Measurements from ENCODE around the gene IRX1.
A peak's percentile ranks its signal among the peaks of the same experiment; 100 is the strongest.

Gene IRX1

GRCh38 chr5:3606121-3606831 lies 10.6 kb downstream of the IRX1 start:
- TF ChIP-seq CTCF (conservative IDR thresholded peaks at IDR 0.05; ENCODE audit: control insufficient read depth, insufficient read depth, low read depth, low read length), result no peak
- DNase-seq (ENCODE audit: low read depth), result no peak
- H3K4me3 ChIP-seq (ENCODE audit: control insufficient read depth, low read depth, low read length), result no peak overlapping the region

GRCh38 chr5:3607541-3608181 lies 12.0 kb downstream of the IRX1 start:
- no peak for DNase-seq (ENCODE audit: low read depth)
- no peak for TF ChIP-seq CTCF (conservative IDR thresholded peaks at IDR 0.05; ENCODE audit: control insufficient read depth, insufficient read depth, low read depth, low read length)
- H3K4me3 ChIP-seq (ENCODE audit: control insufficient read depth, low read depth, low read length), result no peak overlapping the region

- no peak for DNase-seq (ENCODE audit: low read depth)
- TF ChIP-seq CTCF (conservative IDR thresholded peaks at IDR 0.05; ENCODE audit: control insufficient read depth, insufficient read depth, low read depth, low read length), result no peak
- H3K4me3 ChIP-seq (ENCODE audit: control insufficient read depth, low read depth, low read length), result no peak overlapping the region
Observed at GRCh38 chr5:3609120-3609681, 13.6 kb downstream of the IRX1 start.

GRCh38 chr5:3612591-3613042 lies 17.0 kb downstream of the IRX1 start:
- H3K4me3 ChIP-seq (ENCODE audit: control insufficient read depth, low read depth, low read length), result no peak overlapping the region
- DNase-seq (ENCODE audit: low read depth), result peak; percentile 8
- no peak for TF ChIP-seq CTCF (conservative IDR thresholded peaks at IDR 0.05; ENCODE audit: control insufficient read depth, insufficient read depth, low read depth, low read length)

- no peak overlapping the region for H3K4me3 ChIP-seq (ENCODE audit: control insufficient read depth, low read depth, low read length)
- DNase-seq (ENCODE audit: low read depth), result no peak
- TF ChIP-seq CTCF (conservative IDR thresholded peaks at IDR 0.05; ENCODE audit: control insufficient read depth, insufficient read depth, low read depth, low read length), result no peak
Observed at GRCh38 chr5:3613726-3614125, 18.1 kb downstream of the IRX1 start.

GRCh38 chr5:3615217-3615616 lies 19.6 kb downstream of the IRX1 start:
- DNase-seq (ENCODE audit: low read depth), result no peak
- H3K4me3 ChIP-seq (ENCODE audit: control insufficient read depth, low read depth, low read length), result no peak overlapping the region

More at GRCh38 chr5:3615217-3615616, 19.6 kb downstream of the IRX1 start:
- TF ChIP-seq CTCF (conservative IDR thresholded peaks at IDR 0.05; ENCODE audit: control insufficient read depth, insufficient read depth, low read depth, low read length), result no peak
